Measurements from ENCODE around the gene NLRC5. TPM values are rescaled to one million over a fixed set of nuclear protein-coding genes. Genes with fewer than 3 reads are reported as not detected.

NLRC5 gene
- total and polyA plus RNA-seq, 2 donors (not counting 3 experiments of a cell fraction or from before 2014, with no cell fraction given) = 7.4 to 26.3 TPM

GRCh38 chr16:57061084-57061905 is 71.9 kb downstream of the NLRC5 start:
- BruUV-seq (replicated peaks) = no TSS peak
- Histone ChIP-seq H4K20me1 (replicated peaks; ENCODE audit: control insufficient read depth, extremely low read depth, insufficient read depth, low read length) (no peaks in the 10 kb centered on the region), H2AFZ (ENCODE audit: low read depth, low read length) (no peak overlapping the region), H3K9me1 (replicated peaks; ENCODE audit: control insufficient read depth, extremely low read depth, insufficient read depth, low read length) (no peaks in the 10 kb centered on the region), H3K79me2 (ENCODE audit: control insufficient read depth, insufficient read depth, low read length) (no peaks in the 10 kb centered on the region), H3K36me3 (ENCODE audit: control insufficient read depth in 2 of 2, extremely low read depth in 1 of 2, insufficient read depth in 2 of 2, low read length in 2 of 2) (no peaks in the 10 kb centered on the region), H3K9me3 (replicated peaks; ENCODE audit: control insufficient read depth, insufficient read depth, low read length) (no peaks in the 10 kb centered on the region), H3K4me1 (ENCODE audit: control insufficient read depth, extremely low read depth, insufficient read depth, low read length) (no peaks in the 10 kb centered on the region), H3K27me3 (ENCODE audit: control insufficient read depth in 2 of 2, insufficient read depth in 2 of 2, low read length in 2 of 2) (no peaks in the 10 kb centered on the region), H3K4me3 (replicated peaks in 1 of 3; ENCODE audit: insufficient read depth in 1 of 3, low read depth in 1 of 3, low read length in 3 of 3) (no peak overlapping the region), H3K27ac (ENCODE audit: insufficient read depth, low read depth, low read length) (no peak overlapping the region), H3K9ac (replicated peaks; ENCODE audit: extremely low read depth, insufficient read depth, low read length) (no peak overlapping the region), H3K4me2 (ENCODE audit: insufficient read depth, low read length) (no peak overlapping the region)
- ChIA-PET POLR2A (no interaction called here), CTCF (interaction anchor here (1.1 to 1.9 kb wide), 5 partner anchors 15 to 97 kb away, joined by 3 to 8 read pairs (median 4); partner anchors contain the start of gene CPNE2)
- dilution Hi-C loops (cut with MboI; ENCODE audit: extremely low pct_ligation_motif_present, low sequenced_read_pairs) (no loop called here), intact Hi-C loops (cut with micrococcal nuclease) (no loop called here)
- no peak for FAIRE-seq
- TF ChIP-seq MYC (IDR thresholded peaks at IDR 0.05; ENCODE audit: low read depth, low read length) = no peak
- TF ChIP-seq CTCF (IDR thresholded peaks at IDR 0.05; ENCODE audit: extremely low read depth in 1 of 2, insufficient read depth in 1 of 2, low read depth in 1 of 2, low read length in 2 of 2) = no peak
- no peak for TF ChIP-seq EZH2 (IDR thresholded peaks at IDR 0.05; ENCODE audit: borderline replicate concordance, low read depth, low read length, severe bottlenecking)
- TF ChIP-seq MAX (IDR thresholded peaks at IDR 0.05; ENCODE audit: insufficient read depth, insufficient read length) = no peak
- no peak for TF ChIP-seq GATA2 (IDR thresholded peaks at IDR 0.05; ENCODE audit: insufficient read depth, insufficient read length, low read depth, low read length)
- no peak for TF ChIP-seq POLR2A (IDR thresholded peaks at IDR 0.05; ENCODE audit: low read depth, low read length)
- TF ChIP-seq FOS (IDR thresholded peaks at IDR 0.05; ENCODE audit: borderline replicate concordance, insufficient read depth, low read length) = no peak
- no peak for TF ChIP-seq JUN (IDR thresholded peaks at IDR 0.05; ENCODE audit: borderline replicate concordance, insufficient read depth, insufficient read length, low read depth)
- no peak for TF ChIP-seq POLR2AphosphoS5 (IDR thresholded peaks at IDR 0.05; ENCODE audit: insufficient read depth, low read depth, low read length)
- DNase-seq (ENCODE audit: low read depth, low spot score) = no peak

Measured in endothelial cell of umbilical vein (primary cell).